ENCODE results near the gene RXFP4. TPM values are rescaled to one million over a fixed set of nuclear protein-coding genes. Genes with fewer than 3 reads are reported as not detected.
"Not testable (repeated sequence)": the region's sequence is repeated elsewhere in the genome, so short reads cannot be mapped to it uniquely, and the experiment has no call there.

Gene RXFP4
- total RNA-seq, 6 donors from 2014 or later, result not detected

- DNase-seq, result no peak
- Histone ChIP-seq H3K27ac (no peak overlapping the region), H3K36me3 (peaks cover 64 to 100% (median 96%) of the 10 kb centered on the region in 4 donors), H3K4me1 (no peaks in the 10 kb centered on the region), H3K4me3 (no peak overlapping the region), H3K9me3 (no peaks in the 10 kb centered on the region), H3K27me3 (no peaks in the 10 kb centered on the region)
- ATAC-seq (ENCODE audit: low FRiP score in 2 of 2), result no peak
- TF ChIP-seq CTCF (IDR thresholded peaks at IDR 0.05), result no peak
- TF ChIP-seq POLR2AphosphoS5 (IDR thresholded peaks at IDR 0.05), result no peak
- TF ChIP-seq EP300 (IDR thresholded peaks at IDR 0.05), result no peak
- TF ChIP-seq POLR2A (IDR thresholded peaks at IDR 0.05), result no peak
- 75 to 78% methylated on average over 3 of the region's 3 CpGs for WGBS, 2 donors
Observed at GRCh38 chr1:155918660-155919059, 22.8 kb upstream of the RXFP4 start.

GRCh38 chr1:155919801-155920200 lies 21.6 kb upstream of the RXFP4 start:
- Histone ChIP-seq H3K4me1 (no peaks in the 10 kb centered on the region), H3K9me3 (no peaks in the 10 kb centered on the region), H3K27ac (no peak overlapping the region), H3K27me3 (no peaks in the 10 kb centered on the region), H3K36me3 (peaks cover 64 to 100% (median 97%) of the 10 kb centered on the region in 4 donors), H3K4me3 (no peak overlapping the region)
- TF ChIP-seq POLR2A (IDR thresholded peaks at IDR 0.05), result no peak
- WGBS, 2 donors, result 95 to 97% methylated on average over 2 of the region's 2 CpGs
- DNase-seq (no peak), ATAC-seq (ENCODE audit: low FRiP score in 2 of 2) (no peak)

GRCh38 chr1:155920717-155921116 lies 20.7 kb upstream of the RXFP4 start:
- Histone ChIP-seq H3K36me3 (peaks cover 66 to 100% (median 97%) of the 10 kb centered on the region in 4 donors), H3K4me1 (no peaks in the 10 kb centered on the region), H3K4me3 (no peak overlapping the region), H3K27ac (no peak overlapping the region), H3K27me3 (no peaks in the 10 kb centered on the region), H3K9me3 (no peaks in the 10 kb centered on the region)
- TF ChIP-seq POLR2A (IDR thresholded peaks at IDR 0.05), result no peak
- no peak for TF ChIP-seq CTCF (IDR thresholded peaks at IDR 0.05)
- TF ChIP-seq EP300 (IDR thresholded peaks at IDR 0.05), result no peak
- no peak for TF ChIP-seq POLR2AphosphoS5 (IDR thresholded peaks at IDR 0.05)
- 85 to 97% methylated on average over 3 of the region's 3 CpGs for WGBS, 2 donors
- ATAC-seq (ENCODE audit: low FRiP score in 2 of 2), result no peak
- DNase-seq, result no peak

DNA sequence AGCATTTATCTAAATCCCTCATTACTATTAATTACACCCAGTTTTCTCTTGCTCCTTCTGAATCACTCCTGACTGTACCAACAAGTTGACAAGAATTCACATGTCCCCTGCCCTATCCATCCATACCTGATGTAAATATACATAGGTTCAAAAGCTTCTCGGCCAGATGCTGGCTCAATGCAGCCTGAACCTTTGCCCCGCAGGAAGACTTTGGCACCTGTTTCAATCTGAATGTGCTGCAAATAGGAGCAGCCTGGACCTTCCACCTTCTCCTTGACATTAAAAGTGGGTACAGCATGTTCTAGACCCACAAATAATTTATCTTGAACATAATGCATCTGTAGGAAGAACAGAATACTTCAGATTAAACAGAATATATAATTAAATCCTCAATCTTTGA lies 15.9 kb upstream of the RXFP4 start:
- Histone ChIP-seq H3K4me3 (no peak overlapping the region), H3K36me3 (peaks cover 49 to 100% (median 95%) of the 10 kb centered on the region in 4 donors), H3K9me3 (no peaks in the 10 kb centered on the region), H3K27me3 (no peaks in the 10 kb centered on the region), H3K4me1 (peaks cover 5 to 11% (median 6%) of the 10 kb centered on the region in 4 donors), H3K27ac (no peak overlapping the region)
- no peak for ATAC-seq (ENCODE audit: low FRiP score in 2 of 2)
- no peak for TF ChIP-seq EP300 (IDR thresholded peaks at IDR 0.05)
- no peak for TF ChIP-seq POLR2A (IDR thresholded peaks at IDR 0.05)
- no peak for TF ChIP-seq CTCF (IDR thresholded peaks at IDR 0.05)
- no peak for TF ChIP-seq POLR2AphosphoS5 (IDR thresholded peaks at IDR 0.05)
- 98 to 100% methylated on average over 2 of the region's 2 CpGs for WGBS, 2 donors
- DNase-seq, result no peak

DNA sequence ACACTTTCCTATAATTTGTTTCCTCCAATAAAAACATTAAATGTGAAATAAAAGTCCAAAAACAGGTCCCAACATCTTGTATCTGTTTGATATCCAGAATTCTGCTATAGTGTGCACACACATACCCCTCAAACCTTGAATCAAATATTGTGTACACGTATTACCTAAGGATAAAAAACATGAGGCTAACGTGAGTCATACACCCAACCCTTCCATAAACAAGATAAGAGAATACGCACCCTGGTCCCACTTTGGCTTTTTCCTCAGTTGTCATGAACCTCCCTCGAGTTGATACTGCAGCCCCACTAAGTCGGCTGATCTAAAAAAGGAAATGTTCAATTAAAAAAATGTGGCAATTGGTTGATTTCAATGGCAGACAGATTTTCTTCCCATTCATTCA lies 12.4 kb upstream of the RXFP4 start:
- TF ChIP-seq POLR2AphosphoS5 (IDR thresholded peaks at IDR 0.05), result no peak
- TF ChIP-seq POLR2A (IDR thresholded peaks at IDR 0.05), result no peak
- TF ChIP-seq CTCF (IDR thresholded peaks at IDR 0.05), result no peak
- TF ChIP-seq EP300 (IDR thresholded peaks at IDR 0.05), result no peak
- H3K4me1 ChIP-seq, result peaks cover 37 to 44% (median 38%) of the 10 kb centered on the region in 4 donors
- ATAC-seq (ENCODE audit: low FRiP score in 2 of 2) (no peak), DNase-seq (no peak)
- H3K27me3 ChIP-seq, result no peaks in the 10 kb centered on the region
- H3K4me3 ChIP-seq, result no peak overlapping the region
- no peaks in the 10 kb centered on the region for H3K9me3 ChIP-seq
- 67 to 78% methylated on average over 5 of the region's 5 CpGs for WGBS, 2 donors
- H3K36me3 ChIP-seq, result peaks cover 34 to 89% (median 79%) of the 10 kb centered on the region in 4 donors
- no peak overlapping the region for H3K27ac ChIP-seq

- Histone ChIP-seq H3K36me3 (peaks cover 20 to 72% (median 63%) of the 10 kb centered on the region in 4 donors), H3K4me1 (peaks cover 38 to 49% (median 42%) of the 10 kb centered on the region in 4 donors), H3K4me3 (peak overlapping the region in 1 of 4 donors; percentile 89), H3K27ac (peak overlapping the region in 1 of 4 donors; percentile 30)
- ATAC-seq (ENCODE audit: low FRiP score in 2 of 2); H3K27me3 ChIP-seq; H3K9me3 ChIP-seq; DNase-seq: not testable (repeated sequence)
- 68 to 71% methylated on average over 10 of the region's 10 CpGs for WGBS, 2 donors
Observed at GRCh38 chr1:155930725-155931124, 10.7 kb upstream of the RXFP4 start.

All from upper lobe of left lung (tissue), 6 donors.